Activated CD4-positive, CD25-positive, alpha-beta regulatory T cell (primary cell): ENCODE results near the gene C1QTNF5.
A peak's percentile ranks its signal among the peaks of the same experiment; 100 is the strongest.

ENCODE experiments used
- DNase-seq, 4 experiments: peaks; one replicate each; lab custom pipeline; 2025; lab: John Stamatoyannopoulos, UW

Gene C1QTNF5

GRCh38 chr11:119359365-119360214, 18.9 kb upstream of the C1QTNF5 start:
- no peak for DNase-seq

DNA sequence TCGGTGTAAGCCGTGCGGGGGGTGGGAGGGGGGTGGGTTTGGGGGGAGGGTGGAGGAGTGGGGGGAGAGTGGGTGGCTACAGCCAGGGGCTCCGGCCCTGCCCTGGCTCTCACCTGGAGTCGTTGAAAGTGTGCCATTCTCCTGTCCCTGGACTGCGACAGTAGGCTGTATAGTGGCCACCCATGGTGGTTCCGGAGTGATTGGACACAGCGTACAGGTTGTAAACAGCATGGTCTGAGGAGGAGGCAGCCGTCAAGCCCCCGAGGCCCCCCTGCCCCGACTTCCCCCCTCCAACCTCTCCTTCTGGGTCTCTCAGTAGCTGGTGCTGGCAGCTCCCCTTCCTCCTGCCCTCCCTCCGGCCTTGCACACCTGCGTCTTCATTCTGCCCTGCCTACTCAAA, 16.4 kb upstream of the C1QTNF5 start:
- no peak for DNase-seq

DNA sequence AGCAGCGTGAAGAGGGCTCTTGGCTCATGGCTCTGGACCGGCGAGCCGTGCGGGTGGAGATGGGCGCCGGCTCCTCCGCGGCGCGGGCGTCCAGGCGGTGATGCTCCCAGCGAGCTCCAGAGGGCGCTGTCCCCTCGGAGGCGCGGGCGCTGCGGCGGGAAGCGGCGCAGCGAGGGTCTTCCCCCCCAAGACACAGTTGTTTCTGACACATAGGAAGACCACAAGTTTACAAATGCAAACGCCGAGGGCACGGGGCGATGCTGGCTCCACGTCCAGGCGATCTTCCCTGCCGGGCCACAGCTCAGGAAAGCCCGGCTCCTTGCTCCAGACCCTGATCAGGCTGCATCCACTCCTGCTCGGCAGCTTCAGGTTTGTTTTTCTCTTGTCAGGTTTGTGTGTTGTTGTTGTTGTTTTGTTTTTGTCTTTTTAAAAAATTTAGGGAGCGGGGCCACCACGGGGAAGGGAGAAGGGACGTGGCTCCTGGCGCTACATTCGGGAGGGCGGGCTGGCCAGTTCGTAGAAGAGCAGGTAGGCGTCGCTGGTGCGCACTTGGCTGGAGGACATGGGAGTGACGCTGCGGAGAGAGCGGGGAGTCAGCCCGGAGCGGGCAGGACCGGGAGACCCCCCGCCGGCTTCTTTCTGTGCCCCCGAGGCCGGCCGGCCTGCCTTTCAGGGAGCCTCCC, 15.8 kb upstream of the C1QTNF5 start:
- peak; percentile 40 to 48 (median 44) for DNase-seq

- DNase-seq, result no peak
Measured at GRCh38 chr11:119355091-119355843, 14.6 kb upstream of the C1QTNF5 start.

DNA sequence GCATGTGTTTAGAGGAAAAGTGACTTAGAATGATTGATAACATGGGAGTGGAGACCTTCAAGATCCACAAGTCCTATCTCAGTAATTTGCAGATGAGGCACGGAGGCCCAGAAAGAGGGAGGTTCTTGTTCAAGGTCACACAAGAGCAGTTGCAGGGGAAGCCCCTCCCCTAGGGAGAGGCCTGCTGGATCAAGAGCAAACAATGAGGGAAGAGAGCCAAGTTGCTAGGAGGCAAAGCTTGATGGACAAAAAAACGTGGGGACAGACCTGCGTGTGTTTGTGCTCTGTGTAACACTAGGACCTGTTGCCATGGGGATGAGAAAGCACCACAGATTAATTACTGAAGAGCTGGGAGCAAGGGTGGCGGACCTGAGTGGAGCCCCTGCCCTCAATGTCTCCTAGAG, 12.2 kb upstream of the C1QTNF5 start:
- DNase-seq, result no peak

GRCh38 chr11:119351232-119351631, 10.5 kb upstream of the C1QTNF5 start:
- DNase-seq, result no peak

DNA sequence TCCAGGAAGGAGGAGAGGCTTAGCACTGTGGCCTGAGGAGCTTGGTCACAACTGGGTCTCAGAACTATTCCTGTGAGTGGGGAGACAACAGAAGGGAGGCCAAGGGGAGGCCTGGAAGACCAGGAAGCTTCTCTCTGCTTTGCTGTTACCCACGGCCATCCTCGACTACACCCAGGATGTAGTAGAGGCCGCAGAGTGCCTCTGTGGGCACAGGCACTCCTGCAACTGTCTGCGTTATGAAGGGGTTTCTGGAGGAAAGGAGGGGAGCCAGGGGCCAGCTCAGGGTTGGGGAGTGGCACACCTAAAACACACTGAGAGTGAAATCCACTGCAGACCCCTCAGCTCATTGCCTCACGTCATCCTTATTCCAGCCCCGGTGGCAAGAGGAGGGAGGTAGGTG, 9.6 kb upstream of the C1QTNF5 start:
- no peak for DNase-seq

DNA sequence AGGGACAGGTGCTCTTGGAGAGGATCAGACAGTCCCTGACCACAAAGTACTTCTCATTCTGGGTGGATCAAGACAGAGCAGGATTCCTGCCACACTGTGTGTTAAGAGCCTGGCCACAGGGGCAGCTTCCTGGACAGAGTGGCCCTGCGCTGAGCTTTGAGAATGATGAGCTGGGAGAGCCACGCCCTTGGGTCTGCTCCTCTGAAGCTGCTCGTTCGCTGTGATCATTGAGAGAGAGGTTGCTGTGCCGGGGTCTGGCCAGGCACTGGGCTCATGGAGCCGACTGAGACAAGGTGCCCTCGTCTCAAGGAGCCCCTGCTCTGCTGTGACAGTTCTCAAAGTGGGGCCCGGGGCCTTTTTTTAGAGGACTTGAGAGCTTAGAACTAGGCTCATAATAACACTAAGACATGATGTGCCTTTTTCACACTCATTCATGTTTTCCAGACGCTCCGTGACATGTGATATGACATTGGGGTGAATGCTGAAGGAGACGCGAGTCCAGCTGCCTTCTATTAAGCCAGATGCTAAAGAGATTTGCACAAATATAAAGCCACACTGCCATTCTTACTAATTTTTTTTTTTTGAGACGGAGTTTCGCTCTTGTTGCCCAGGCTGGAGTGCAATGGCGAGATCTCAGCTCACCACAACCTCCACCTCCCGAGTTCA, 7.4 kb upstream of the C1QTNF5 start:
- no peak for DNase-seq

- no peak for DNase-seq
Measured at GRCh38 chr11:119347242-119347641, 6.6 kb upstream of the C1QTNF5 start.

- DNase-seq, result no peak
Measured at GRCh38 chr11:119346605-119347004, 5.9 kb upstream of the C1QTNF5 start, which contains the start of gene MFRP. MFRP (minus strand) TSS chr11:119346705; CDS start chr11:119346513, 192 bp downstream.

- no peak for DNase-seq
Measured at GRCh38 chr11:119345685-119346084, 5.0 kb upstream of the C1QTNF5 start.

GRCh38 chr11:119344291-119345010, 3.8 kb upstream of the C1QTNF5 start:
- DNase-seq, result no peak

DNA sequence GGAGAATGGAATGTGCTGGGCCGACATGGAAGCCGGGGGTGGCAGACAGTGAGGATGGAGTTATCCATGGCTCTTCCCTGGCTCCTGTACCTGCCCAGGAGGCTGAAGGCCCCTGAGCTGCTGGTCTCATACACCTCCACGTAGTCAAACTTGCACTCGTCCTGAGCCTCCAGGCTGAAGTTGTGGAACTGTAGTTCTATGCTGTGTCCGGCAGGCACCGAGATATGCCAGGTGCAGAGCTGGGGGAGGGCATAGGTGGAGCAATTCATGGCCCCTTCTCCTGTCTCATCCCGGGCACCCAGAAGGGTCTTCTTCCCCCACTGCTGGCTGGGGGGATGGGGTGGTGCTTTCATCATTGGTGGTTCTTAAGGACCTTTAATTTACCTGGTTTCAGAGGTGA, 3.0 kb upstream of the C1QTNF5 start:
- DNase-seq, result no peak

- DNase-seq, result no peak
Measured at GRCh38 chr11:119342362-119343130, 1.9 kb upstream of the C1QTNF5 start.

DNA sequence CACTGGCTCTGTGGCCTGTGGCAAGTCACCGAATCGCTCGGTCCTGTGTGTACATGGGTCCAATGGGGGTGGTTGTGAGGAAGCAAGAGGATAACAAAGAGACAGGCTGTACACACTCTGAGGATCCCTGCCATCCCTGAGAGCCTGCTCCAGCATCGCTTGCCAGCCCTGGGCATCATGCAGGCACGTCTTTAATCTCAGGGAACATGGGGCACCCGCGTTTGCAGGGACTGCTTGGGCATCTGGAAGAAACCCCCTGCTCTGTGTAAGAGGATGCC, 1.3 kb upstream of the C1QTNF5 start:
- DNase-seq, result no peak

DNA sequence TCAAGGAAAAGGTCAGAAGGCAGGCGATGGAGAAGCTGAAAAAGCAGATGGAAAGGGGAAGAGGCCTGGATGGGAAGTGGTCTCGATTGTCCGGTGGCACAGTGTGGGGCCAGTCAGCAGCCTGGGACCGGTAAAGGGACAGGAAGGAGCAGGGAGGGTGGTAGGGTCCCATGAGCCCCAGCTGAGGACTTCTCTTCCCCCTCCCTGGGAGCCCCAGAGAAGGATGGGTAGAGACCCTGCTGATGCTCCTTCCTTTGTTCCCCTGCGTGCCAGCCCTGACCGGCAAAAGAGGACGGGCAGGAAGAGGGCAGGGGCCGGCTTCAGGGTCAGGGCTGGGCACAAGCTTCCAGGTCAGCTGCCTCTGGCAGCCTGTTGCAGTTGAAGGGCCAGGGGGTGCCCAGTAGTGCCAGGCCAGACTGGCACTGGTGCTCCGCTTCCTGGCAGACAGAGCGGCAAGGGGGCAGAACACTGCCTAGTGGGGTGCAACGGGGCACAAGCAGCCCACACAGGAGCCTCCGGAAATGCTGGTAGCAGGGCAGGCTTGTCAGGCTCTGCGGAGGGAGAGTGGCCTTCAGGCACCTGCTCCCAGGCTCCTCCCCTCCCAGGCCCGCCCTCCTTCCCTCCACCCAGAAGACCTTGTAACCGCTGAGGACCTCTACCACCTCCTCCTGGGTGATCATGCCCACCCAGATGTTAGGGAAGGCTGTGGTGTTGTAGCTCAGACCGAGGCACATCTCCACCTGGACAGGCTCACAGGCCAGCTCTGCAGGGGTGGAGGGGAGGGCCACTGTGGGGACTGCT, 739 bp upstream of the C1QTNF5 start:
- DNase-seq, result no peak

DNA sequence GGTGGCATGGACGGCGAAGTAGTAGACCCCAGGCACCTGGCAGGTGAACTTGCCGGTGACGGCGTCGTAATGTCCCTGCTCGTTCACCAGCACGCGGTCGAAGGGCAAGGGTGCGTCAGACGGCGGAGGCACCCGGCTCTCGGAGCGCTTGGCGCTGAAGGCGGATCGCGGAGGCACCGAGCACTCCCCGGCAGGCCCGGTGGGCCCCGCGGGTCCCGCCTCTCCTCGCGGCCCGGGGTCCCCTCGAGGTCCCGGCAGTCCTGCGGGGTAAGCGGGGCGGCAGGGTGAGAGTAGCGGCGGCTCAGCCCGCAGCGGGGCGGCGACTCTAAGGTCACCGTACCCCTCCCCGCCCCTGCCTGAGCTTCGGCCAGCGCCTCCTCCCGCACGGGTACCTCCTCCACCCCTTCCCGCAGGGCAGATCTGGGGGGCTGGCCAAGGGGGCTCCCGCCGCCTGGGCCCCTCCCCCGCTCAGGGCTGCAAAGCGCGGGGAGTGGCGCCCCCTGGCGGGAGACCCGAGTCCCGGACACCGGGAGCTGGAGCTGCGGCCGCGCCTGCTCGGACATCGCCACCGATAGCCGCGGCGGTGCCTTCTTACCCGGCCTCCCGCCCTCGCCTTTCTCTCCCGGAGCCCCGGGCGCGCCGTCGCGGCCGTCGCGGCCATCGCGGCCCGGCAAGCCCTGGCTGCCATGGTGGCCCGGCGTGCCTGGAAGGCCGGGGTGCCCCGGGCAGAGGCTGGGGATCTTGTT, 921 bp downstream of the C1QTNF5 start:
- peak in 1 of 4 experiments; percentile 32 for DNase-seq

GRCh38 chr11:119338965-119339588, 1.6 kb downstream of the C1QTNF5 start:
- DNase-seq, result no peak
